ENCODE results near the gene HOXA7. TPM values are rescaled to one million over a fixed set of nuclear protein-coding genes. Genes with fewer than 3 reads are reported as not detected.

The HOXA7 gene
- total and polyA plus RNA-seq, 2 of the 8 experiments (the other 6 are each of a cell fraction or from before 2014, with no cell fraction given) = 0.03 TPM; not detected in 1

- FAIRE-seq (no peak), DNase-seq (ENCODE audit: low read depth in 1 of 2, low spot score in 2 of 2) (no peak)
- no peak overlapping the region for H3K23ac ChIP-seq (ENCODE audit: insufficient read length)
- no peak overlapping the region for H2BK20ac ChIP-seq (ENCODE audit: low read length)
- POLR2A ChIA-PET (ENCODE audit: partially characterized antibody) = no interaction called here
- no peak overlapping the region for H2AFZ ChIP-seq (ENCODE audit: low read length)
- no peak overlapping the region for H3K18ac ChIP-seq (ENCODE audit: extremely low read depth, low read length)
- TF ChIP-seq SP1 (IDR thresholded peaks at IDR 0.05; ENCODE audit: low read depth, low read length) (0 out of 2 replicates have a peak, but pooled peaks have one; percentile 4), EZH2 (IDR thresholded peaks at IDR 0.05; ENCODE audit: low read depth, low read length, severe bottlenecking) (peak; percentile 94), ASH2L (IDR thresholded peaks at IDR 0.05; ENCODE audit: low read length) (no peak), SUZ12 (IDR thresholded peaks at IDR 0.05; ENCODE audit: low read length) (peak; percentile 94), CBX8 (IDR thresholded peaks at IDR 0.05; ENCODE audit: borderline replicate concordance, low read depth, low read length) (peak; percentile 25; the same call in 1 of the 2 replicates), CTCF (IDR thresholded peaks at IDR 0.05; ENCODE audit: control extremely low read depth in 1 of 3, insufficient read depth in 1 of 3, low read depth in 1 of 3, low read length in 3 of 3) (peak; percentile 25 to 47 (median 39); a peak in 3 of 4 replicates)
- no peak overlapping the region for H3K4ac ChIP-seq (replicated peaks; ENCODE audit: insufficient read length, low read depth, low read length)
- no peak overlapping the region for H4K5ac ChIP-seq (ENCODE audit: insufficient read length, low read depth, low read length)
- no peak overlapping the region for H3K56ac ChIP-seq (replicated peaks; ENCODE audit: insufficient read length, low read depth, low read length)
- no peak overlapping the region for H2BK5ac ChIP-seq (ENCODE audit: low read depth, low read length)
- H2AK5ac ChIP-seq (ENCODE audit: low read depth, low read length) = no peak overlapping the region
- no peaks in the 10 kb centered on the region for H3K79me2 ChIP-seq (ENCODE audit: control insufficient read depth in 1 of 2, insufficient read depth in 2 of 2, low read length in 2 of 2)
- H2BK120ac ChIP-seq (replicated peaks; ENCODE audit: low read depth, low read length) = no peak overlapping the region
- peaks cover 21 to 28% of the 10 kb centered on the region in 2 experiments for H4K20me1 ChIP-seq (replicated peaks in 1 of 2; ENCODE audit: control insufficient read depth in 1 of 2, insufficient read depth in 2 of 2, low read length in 2 of 2)
- no peaks in the 10 kb centered on the region; a peak in 4 of 7 replicates for H3K4me1 ChIP-seq (replicated peaks in 1 of 4; ENCODE audit: control insufficient read depth in 3 of 4, insufficient read depth in 4 of 4, low read length in 3 of 4)
- H4K91ac ChIP-seq (replicated peaks; ENCODE audit: insufficient read length, low read length) = no peak overlapping the region
- H2BK15ac ChIP-seq (ENCODE audit: low read length) = no peak overlapping the region
- H3K27me3 ChIP-seq (replicated peaks in 1 of 4; ENCODE audit: control insufficient read depth in 3 of 4, extremely low read depth in 1 of 4, insufficient read depth in 3 of 4, low read length in 3 of 4) = peaks cover 98 to 100% (median 99%) of the 10 kb centered on the region in 4 experiments
- no peak overlapping the region for H4K8ac ChIP-seq (ENCODE audit: extremely low read depth, insufficient read depth, low read length)
- H3K4me3 ChIP-seq (ENCODE audit: extremely low read depth in 1 of 4, insufficient read depth in 2 of 4, low read depth in 3 of 4, low read length in 4 of 4) = peak overlapping the region in 1 of 4 experiments; percentile 25; a peak in 2 of 8 replicates
- H3K79me1 ChIP-seq (ENCODE audit: low read depth, low read length) = no peaks in the 10 kb centered on the region
- no peaks in the 10 kb centered on the region for H3K23me2 ChIP-seq (ENCODE audit: low read depth, low read length)
- CTCF ChIA-PET (ENCODE audit: partially characterized antibody) = interaction anchor here (0.8 to 5.2 kb wide), 7 partner anchors 9 to 34 kb away, joined by 3 to 40 read pairs (median 5); partner anchors contain the start of genes HOXA11, HOXA3, HOXA4 and HOXA5
- H2BK12ac ChIP-seq (ENCODE audit: low read depth, low read length) = peak overlapping the region; percentile 27; the same call in 1 of the 2 replicates
- no peak overlapping the region for H3K14ac ChIP-seq (ENCODE audit: insufficient read length)
- H3K9ac ChIP-seq (replicated peaks in 1 of 4; ENCODE audit: extremely low read depth in 1 of 4, low read depth in 3 of 4, low read length in 3 of 4) = no peak overlapping the region
- peaks cover 0 to 18% (median 0%) of the 10 kb centered on the region in 4 experiments; a peak in 1 of 8 replicates for H3K36me3 ChIP-seq (ENCODE audit: control insufficient read depth in 2 of 4, insufficient read depth in 4 of 4, low read length in 3 of 4)
- H3K4me2 ChIP-seq (ENCODE audit: insufficient read depth in 1 of 2, low read depth in 2 of 2, low read length in 2 of 2) = peak overlapping the region; percentile 8 to 47; a peak in 3 of 4 replicates
- H3K9me3 ChIP-seq (ENCODE audit: insufficient read depth in 2 of 2, low read depth in 1 of 2, low read length in 1 of 2) = peaks cover 0 to 6% of the 10 kb centered on the region in 2 experiments; a peak in 1 of 4 replicates
- no peak overlapping the region for H3K27ac ChIP-seq (ENCODE audit: low read depth, low read length)
- WGBS, 2 experiments (ENCODE audit: extremely low coverage in 1 of 2, insufficient coverage in 1 of 2, insufficient read length in 1 of 2, insufficient replicate concordance in 2 of 2, low coverage in 1 of 2, low lambda C conversion rate in 2 of 2, missing lambda C conversion rate in 1 of 2) = 4% methylated on average over 43 of the region's 47 CpGs; no CpG with 5 or more reads in 1 of the 2 experiments
These were observed 8.1 kb upstream of the HOXA7 start for GRCh38 chr7:27164367-27165088.

All from H1 (cell line).